ENCODE data around the gene EPC2. TPM values are rescaled to one million over a fixed set of nuclear protein-coding genes. Genes with fewer than 3 reads are reported as not detected.

The EPC2 gene
- total RNA-seq, 1 experiment from 2014 or later: 20.3 TPM

- Mint-ChIP-seq H3K4me1 (peaks cover 63% of the 10 kb centered on the region), H3K27me3 (ENCODE audit: low read depth) (peaks cover 4% of the 10 kb centered on the region), H3K9me3 (no peaks in the 10 kb centered on the region), H3K36me3 (no peaks in the 10 kb centered on the region), H3K4me3 (no peak overlapping the region), H3K27ac (peak overlapping the region; percentile 95)
- DNase-seq (ENCODE audit: low spot score) (no peak), ATAC-seq (no peak)
- ChIA-PET CTCF (interaction anchor here (0.6 to 1.9 kb wide), 8 partner anchors 15 to 772 kb away, joined by 3 to 10 read pairs (median 3); partner anchors contain the start of gene MMADHC), POLR2A (interaction anchor here (1.3 kb wide), 1 partner anchor 60 kb away, joined by 4 read pairs; the partner anchor contains the start of gene KIF5C)
- no peak for TF ChIP-seq E2F5 (CRISPR knock-in tag; IDR thresholded peaks at IDR 0.05)
These were observed 170.4 kb downstream of the EPC2 start for GRCh38 chr2:148814860-148815419.

- POLR2A ChIA-PET: no interaction called here
- H3K27me3 Mint-ChIP-seq (ENCODE audit: low read depth): peaks cover 4% of the 10 kb centered on the region
- CTCF ChIA-PET: interaction anchor here (0.6 to 1.1 kb wide), 3 partner anchors 15 to 123 kb away, joined by 3 read pairs; no protein-coding TSS in a partner anchor
These were observed 171.6 kb downstream of the EPC2 start for GRCh38 chr2:148816176-148816575.

GRCh38 chr2:148817210-148817708, 172.7 kb downstream of the EPC2 start:
- DNase-seq (ENCODE audit: low spot score): no peak
- Mint-ChIP-seq H3K4me3 (no peak overlapping the region), H3K9me3 (no peaks in the 10 kb centered on the region), H3K27ac (no peak overlapping the region), H3K4me1 (peaks cover 58% of the 10 kb centered on the region), H3K36me3 (no peaks in the 10 kb centered on the region), H3K27me3 (ENCODE audit: low read depth) (peaks cover 4% of the 10 kb centered on the region; the same call in 1 of the 2 replicates)
- no peak for ATAC-seq
- CTCF ChIA-PET: interaction anchor here (0.6 to 1.3 kb wide), 4 partner anchors 11 to 102 kb away, joined by 3 read pairs; no protein-coding TSS in a partner anchor
- POLR2A ChIA-PET: interaction anchor here (0.6 to 1.1 kb wide), 3 partner anchors 19 to 78 kb away, joined by 3 read pairs; no protein-coding TSS in a partner anchor
- TF ChIP-seq ZNF263 (CRISPR knock-in tag; IDR thresholded peaks at IDR 0.05; ENCODE audit: low read depth) (no peak), NR2C2 (CRISPR knock-in tag; IDR thresholded peaks at IDR 0.05) (no peak), MXD4 (CRISPR knock-in tag; IDR thresholded peaks at IDR 0.05; ENCODE audit: borderline replicate concordance) (no peak), NFE2L1 (CRISPR knock-in tag; IDR thresholded peaks at IDR 0.05) (no peak), TEAD4 (CRISPR knock-in tag; IDR thresholded peaks at IDR 0.05) (no peak), E2F1 (CRISPR knock-in tag; IDR thresholded peaks at IDR 0.05) (no peak), ELF4 (CRISPR knock-in tag; IDR thresholded peaks at IDR 0.05; ENCODE audit: low read depth) (no peak), MYBL2 (CRISPR knock-in tag; IDR thresholded peaks at IDR 0.05) (no peak), ZNF396 (CRISPR knock-in tag; IDR thresholded peaks at IDR 0.05; ENCODE audit: borderline replicate concordance) (no peak), TEAD1 (CRISPR knock-in tag; IDR thresholded peaks at IDR 0.05) (no peak), E2F4 (CRISPR knock-in tag; IDR thresholded peaks at IDR 0.05; ENCODE audit: borderline replicate concordance, low read depth) (no peak), CREB1 (CRISPR knock-in tag; IDR thresholded peaks at IDR 0.05) (no peak), ZNF512 (CRISPR knock-in tag; IDR thresholded peaks at IDR 0.05; ENCODE audit: borderline replicate concordance) (no peak), PRDM15 (CRISPR knock-in tag; IDR thresholded peaks at IDR 0.05) (no peak)

More at GRCh38 chr2:148816176-148816575, 171.6 kb downstream of the EPC2 start:
- no peaks in the 10 kb centered on the region for H3K9me3 Mint-ChIP-seq
- TF ChIP-seq STAT6 (CRISPR knock-in tag; conservative IDR thresholded peaks at IDR 0.05; ENCODE audit: low read depth): no peak
- TF ChIP-seq ZNF121 (CRISPR knock-in tag; IDR thresholded peaks at IDR 0.05): peak; percentile 70; the same call in 1 of the 2 replicates
- peaks cover 63% of the 10 kb centered on the region for H3K4me1 Mint-ChIP-seq
- H3K36me3 Mint-ChIP-seq: no peaks in the 10 kb centered on the region
- H3K4me3 Mint-ChIP-seq: no peak overlapping the region
- H3K27ac Mint-ChIP-seq: no peak overlapping the region
- ATAC-seq (no peak), DNase-seq (ENCODE audit: low spot score) (no peak)

All from WTC11 (cell line).